Stimulated activated CD4-positive, alpha-beta T cell treated with anti-CD3 and anti-CD28 coated beads, Interleukin-2, amount 100 ng/mL, for 48 hours (primary cell): ENCODE results near the gene DDB1.

Experiments used
- DNase-seq, 2 donors: peaks; one replicate each; pipeline ENCODE4 v3.0.0-alpha.2; 2020

Gene DDB1

GRCh38 chr11:61354208-61354607 is 21.3 kb upstream of the DDB1 start:
- no peak for DNase-seq

GRCh38 chr11:61353131-61354067 is 20.5 kb upstream of the DDB1 start:
- DNase-seq, result no peak

GRCh38 chr11:61352038-61352437 is 19.1 kb upstream of the DDB1 start:
- no peak for DNase-seq

- DNase-seq, result no peak
These were observed 17.9 kb upstream of the DDB1 start for GRCh38 chr11:61350803-61351202.

GRCh38 chr11:61350336-61350735 is 17.4 kb upstream of the DDB1 start:
- DNase-seq, result no peak

- no peak for DNase-seq
These were observed 17.0 kb upstream of the DDB1 start for GRCh38 chr11:61349916-61350315.

GRCh38 chr11:61349189-61349751 is 16.4 kb upstream of the DDB1 start:
- DNase-seq, result no peak

GRCh38 chr11:61347916-61348461 is 15.1 kb upstream of the DDB1 start:
- no peak for DNase-seq

GRCh38 chr11:61345954-61346843 is 13.3 kb upstream of the DDB1 start:
- DNase-seq, result no peak

GRCh38 chr11:61345170-61345610 is 12.3 kb upstream of the DDB1 start:
- no peak for DNase-seq

GRCh38 chr11:61343792-61344745 is 11.2 kb upstream of the DDB1 start:
- no peak for DNase-seq

GRCh38 chr11:61342207-61342803 is 9.4 kb upstream of the DDB1 start:
- no peak for DNase-seq

- DNase-seq, result no peak
These were observed 8.8 kb upstream of the DDB1 start for GRCh38 chr11:61341706-61342105.

GRCh38 chr11:61340979-61341378 is 8.1 kb upstream of the DDB1 start:
- no peak for DNase-seq

- no peak for DNase-seq
These were observed 6.6 kb upstream of the DDB1 start for GRCh38 chr11:61339490-61339878.

GRCh38 chr11:61338783-61339489 is 6.0 kb upstream of the DDB1 start:
- DNase-seq, result no peak

GRCh38 chr11:61337706-61338470 is 5.0 kb upstream of the DDB1 start:
- DNase-seq, result no peak

- peak; percentile 72 to 80 for DNase-seq
These were observed 3.4 kb upstream of the DDB1 start for GRCh38 chr11:61336171-61336935.

GRCh38 chr11:61335355-61335710 is 2.4 kb upstream of the DDB1 start:
- no peak for DNase-seq
